Kidney (tissue), 14 donors: ENCODE results near the gene ZBTB8A. TPM values are rescaled to one million over a fixed set of nuclear protein-coding genes. Genes with fewer than 3 reads are reported as not detected.
"Not testable (repeated sequence)": the region's sequence is repeated elsewhere in the genome, so short reads cannot be mapped to it uniquely, and the experiment has no call there.

Experiments
- DNase-seq, 5 donors: peaks; one replicate each; pipeline ENCODE4 v3.0.0-alpha.2; 2013 to 2020
- FAIRE-seq: peaks from 2 replicates; lab custom pipeline; 2012; peaks lifted over from hg19 to GRCh38; lab: Jason Lieb, UNC
- H3K27ac ChIP-seq, 2 donors: one replicate each; pipeline ENCODE4 v1.7.0; 2013; ENCODE audit warnings: low read depth in 2 of 2, low read length in 2 of 2, inconsistent platforms in 1 of 2
- H3K27me3 ChIP-seq: one replicate; pipeline ENCODE4 v1.7.1; 2013; ENCODE audit warnings: low read length, inconsistent platforms; ENCODE audit not compliant: control insufficient read depth, insufficient read depth
- H3K36me3 ChIP-seq, 3 donors: one replicate each; pipeline versions ENCODE4 v1.7.0 to v1.7.1; 2013; ENCODE audit warnings: low read length in 3 of 3, control low read depth in 1 of 3, inconsistent platforms in 1 of 3; ENCODE audit not compliant: insufficient read depth in 3 of 3, control insufficient read depth in 2 of 3
- H3K4me1 ChIP-seq, 3 donors: one replicate each; pipeline versions ENCODE4 v1.7.0 to v1.7.1; 2013; ENCODE audit warnings: low read length in 3 of 3, inconsistent platforms in 1 of 3, low read depth in 1 of 3; ENCODE audit not compliant: control insufficient read depth in 2 of 3, insufficient read depth in 2 of 3
- H3K4me3 ChIP-seq, 3 donors: one replicate each; pipeline versions ENCODE4 v1.7.0 to v1.8.1; 2013; ENCODE audit warnings: low read length in 3 of 3, control low read depth in 1 of 3, inconsistent platforms in 1 of 3
- H3K9ac ChIP-seq, 3 donors: one replicate each; pipeline versions ENCODE4 v1.7.0 to v1.7.1; 2013; ENCODE audit warnings: low read length in 3 of 3, control low read depth in 1 of 3, inconsistent platforms in 1 of 3
- H3K9me3 ChIP-seq, 3 donors: one replicate each; pipeline versions ENCODE4 v1.7.0 to v1.7.1; 2013; ENCODE audit warnings: low read length in 3 of 3, control low read depth in 1 of 3, inconsistent platforms in 1 of 3; ENCODE audit not compliant: control insufficient read depth in 2 of 3, insufficient read depth in 1 of 3
- CTCF ChIP-seq: IDR thresholded peaks from 3 replicates; pipeline ENCODE4 v1.5.1; 2012; ENCODE audit warnings: mild to moderate bottlenecking, moderate library complexity, borderline replicate concordance; ENCODE audit not compliant: insufficient read depth; ENCODE audit errors: extremely low read depth
- intact Hi-C: fragments of 100-400 bp; cut with DNase I; formaldehyde crosslinking; loops from one replicate; pipeline ENCODE4 v1.11.1; 2022
- polyA plus RNA-seq: library from polyadenylated mRNA; stranded (reverse); fragments of 350-450 nt; fragmentation: Illumina TruSeq; extraction: RNeasy Lipid Tissue Mini Kit (QIAGEN cat#74804); gene quantifications from one replicate; pipeline ENCODE4 v1.2.3, GENCODE V29; 2014; ENCODE audit warnings: low read depth, low replicate concordance; ENCODE audit not compliant: insufficient read depth
- total RNA-seq: library from RNA; stranded (reverse); fragmentation: NEBNext Ultra II Directional; extraction: Animal tissue kit (Norgen Biotek cat#: 25700); gene quantifications from one replicate; pipeline ENCODE4 v1.2.1, GENCODE V29; 2021
- donor health status: control.
- donor health status: control.
- donor health status: control.
- donor health status: control.
- donor health status: control.
- donor health status: DM: yes; HTN: yes; CAD: no.
- donor health status: Normal renal cell carcinoma (clear cell type).

Gene ZBTB8A
- total and polyA plus RNA-seq, 2 donors from 2014 or later: 1.8 to 10.4 TPM

- no peak overlapping the region for H3K9ac ChIP-seq
- H3K4me1 ChIP-seq: no peaks in the 10 kb centered on the region
- no peak overlapping the region for H3K27ac ChIP-seq
- no peaks in the 10 kb centered on the region for H3K9me3 ChIP-seq
- intact Hi-C loops: no loop called here
- no peaks in the 10 kb centered on the region for H3K36me3 ChIP-seq
- FAIRE-seq (no peak), DNase-seq (no peak)
- no peaks in the 10 kb centered on the region for H3K27me3 ChIP-seq
- no peak overlapping the region for H3K4me3 ChIP-seq
- TF ChIP-seq CTCF: no peak
These were observed 13.4 kb upstream of the ZBTB8A start for GRCh38 chr1:32525661-32526444.

GRCh38 chr1:32528550-32528949, 10.7 kb upstream of the ZBTB8A start:
- H3K27me3 ChIP-seq: not testable (repeated sequence)

GRCh38 chr1:32533792-32534327, 5.4 kb upstream of the ZBTB8A start:
- H3K36me3 ChIP-seq: no peaks in the 10 kb centered on the region
- TF ChIP-seq CTCF: no peak
- no peak overlapping the region for H3K27ac ChIP-seq
- no peaks in the 10 kb centered on the region for H3K27me3 ChIP-seq
- FAIRE-seq (no peak), DNase-seq (peak in 1 of 5 donors; percentile 37)
- no peaks in the 10 kb centered on the region for H3K4me1 ChIP-seq
- H3K9me3 ChIP-seq: no peaks in the 10 kb centered on the region
- no peak overlapping the region for H3K9ac ChIP-seq
- H3K4me3 ChIP-seq: no peak overlapping the region
- intact Hi-C loops: no loop called here

More at GRCh38 chr1:32528550-32528949, 10.7 kb upstream of the ZBTB8A start:
- H3K4me1 ChIP-seq, FAIRE-seq, H3K4me3 ChIP-seq, intact Hi-C loops, H3K36me3 ChIP-seq, DNase-seq, H3K9ac ChIP-seq, H3K9me3 ChIP-seq, H3K27ac ChIP-seq: not testable (repeated sequence)

GRCh38 chr1:32536117-32536516, 3.1 kb upstream of the ZBTB8A start:
- no peak overlapping the region for H3K9ac ChIP-seq
- FAIRE-seq: no peak
- intact Hi-C loops: no loop called here
- no peak overlapping the region for H3K4me3 ChIP-seq
- no peak for TF ChIP-seq CTCF
- no peaks in the 10 kb centered on the region for H3K27me3 ChIP-seq
- no peaks in the 10 kb centered on the region for H3K9me3 ChIP-seq
- DNase-seq: no peak
- H3K4me1 ChIP-seq: no peaks in the 10 kb centered on the region
- no peak overlapping the region for H3K27ac ChIP-seq
- H3K36me3 ChIP-seq: no peaks in the 10 kb centered on the region
